Calu3 (cell line): Measurements from ENCODE around the gene ELF4. TPM values are rescaled to one million over a fixed set of nuclear protein-coding genes. Genes with fewer than 3 reads are reported as not detected.

Experiments used
- BruUV-seq: library from RNA; stranded (reverse); fragments of 400-500 nt; replicated peaks from 2 replicates; lab custom pipeline; 2021; lab: Mats Ljungman, UMichigan
- CTCF ChIA-PET: fragments of 300-600 bp; sonication (Branson Sonifier 250); formaldehyde crosslinking; loops from one replicate; lab custom pipeline; 2022; ENCODE audit warnings: antibody characterized with exemption; lab: Charles Lee
- DNase-seq: peaks from one replicate; pipeline ENCODE4 v3.0.0; 2022
- H3K27ac Mint-ChIP-seq: one replicate; pipeline ENCODE4 v1.8.0; 2022; ENCODE audit warnings: mixed read lengths; ENCODE audit not compliant: unreplicated experiment
- H3K27me3 Mint-ChIP-seq: one replicate; pipeline ENCODE4 v1.8.0; 2022; ENCODE audit warnings: mixed read lengths; ENCODE audit not compliant: unreplicated experiment
- H3K36me3 Mint-ChIP-seq: one replicate; pipeline ENCODE4 v1.8.0; 2022; ENCODE audit warnings: mild to moderate bottlenecking, moderate library complexity, mixed read lengths; ENCODE audit not compliant: insufficient read depth, unreplicated experiment
- H3K4me1 Mint-ChIP-seq: one replicate; pipeline ENCODE4 v1.8.0; 2022; ENCODE audit warnings: mild to moderate bottlenecking, low read depth, mixed read lengths; ENCODE audit not compliant: unreplicated experiment
- H3K4me3 Mint-ChIP-seq: one replicate; pipeline ENCODE4 v1.8.0; 2022; ENCODE audit warnings: mild to moderate bottlenecking, low read depth, moderate library complexity, mixed read lengths; ENCODE audit not compliant: unreplicated experiment
- H3K9me3 Mint-ChIP-seq: one replicate; pipeline ENCODE4 v1.8.0; 2022; ENCODE audit warnings: low read depth, mixed read lengths; ENCODE audit not compliant: unreplicated experiment
- intact Hi-C: fragments of 100-400 bp; cut with micrococcal nuclease; formaldehyde crosslinking; loops from one replicate; pipeline ENCODE4 v1.10.0; 2022; ENCODE audit not compliant: unreplicated experiment
- total RNA-seq: library from RNA; stranded (reverse); gene quantifications from 2 replicates; pipeline ENCODE4 v1.2.3, GENCODE V29; 2022
- TF ChIP-seq, protein P1 (sequence below): fragments of 200-600 bp; IDR thresholded peaks from one replicate; pipeline ENCODE4 v1.8.0; 2022; ENCODE audit warnings: antibody characterized with exemption; ENCODE audit not compliant: unreplicated experiment

The ELF4 gene
- total RNA-seq, 1 experiment from 2014 or later: 21.0 TPM

DNA sequence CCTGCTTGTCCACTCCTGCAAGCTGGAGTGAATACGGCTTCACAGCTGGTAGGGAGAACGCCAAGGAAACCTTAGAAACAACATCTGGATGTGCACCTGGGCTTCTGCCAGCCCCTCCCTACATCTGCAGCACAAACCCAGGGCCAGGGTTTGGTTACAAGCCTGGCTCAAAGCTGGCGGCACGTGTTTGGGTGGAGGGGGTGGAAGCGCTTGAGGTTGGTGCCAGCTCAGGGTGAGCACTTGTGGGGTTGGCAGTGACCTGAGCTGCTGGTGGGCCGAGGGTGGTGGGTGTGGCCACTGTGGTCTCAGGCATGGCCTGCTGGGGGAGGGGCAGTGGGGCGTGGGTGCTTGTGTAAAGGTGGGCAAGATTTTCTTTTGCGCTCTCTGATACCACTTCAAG, 15.6 kb downstream of the ELF4 start:
- no peak for DNase-seq
- TF ChIP-seq, protein P1, sequence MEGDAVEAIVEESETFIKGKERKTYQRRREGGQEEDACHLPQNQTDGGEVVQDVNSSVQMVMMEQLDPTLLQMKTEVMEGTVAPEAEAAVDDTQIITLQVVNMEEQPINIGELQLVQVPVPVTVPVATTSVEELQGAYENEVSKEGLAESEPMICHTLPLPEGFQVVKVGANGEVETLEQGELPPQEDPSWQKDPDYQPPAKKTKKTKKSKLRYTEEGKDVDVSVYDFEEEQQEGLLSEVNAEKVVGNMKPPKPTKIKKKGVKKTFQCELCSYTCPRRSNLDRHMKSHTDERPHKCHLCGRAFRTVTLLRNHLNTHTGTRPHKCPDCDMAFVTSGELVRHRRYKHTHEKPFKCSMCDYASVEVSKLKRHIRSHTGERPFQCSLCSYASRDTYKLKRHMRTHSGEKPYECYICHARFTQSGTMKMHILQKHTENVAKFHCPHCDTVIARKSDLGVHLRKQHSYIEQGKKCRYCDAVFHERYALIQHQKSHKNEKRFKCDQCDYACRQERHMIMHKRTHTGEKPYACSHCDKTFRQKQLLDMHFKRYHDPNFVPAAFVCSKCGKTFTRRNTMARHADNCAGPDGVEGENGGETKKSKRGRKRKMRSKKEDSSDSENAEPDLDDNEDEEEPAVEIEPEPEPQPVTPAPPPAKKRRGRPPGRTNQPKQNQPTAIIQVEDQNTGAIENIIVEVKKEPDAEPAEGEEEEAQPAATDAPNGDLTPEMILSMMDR: no peak
- H3K4me1 Mint-ChIP-seq: peaks cover 18% of the 10 kb centered on the region
- CTCF ChIA-PET: no interaction called here
- no peaks in the 10 kb centered on the region for H3K27me3 Mint-ChIP-seq
- intact Hi-C loops: no loop called here
- H3K36me3 Mint-ChIP-seq: peaks cover 16% of the 10 kb centered on the region
- no TSS peak for BruUV-seq
- H3K27ac Mint-ChIP-seq: no peak overlapping the region
- H3K9me3 Mint-ChIP-seq: no peaks in the 10 kb centered on the region
- H3K4me3 Mint-ChIP-seq: no peak overlapping the region

DNA sequence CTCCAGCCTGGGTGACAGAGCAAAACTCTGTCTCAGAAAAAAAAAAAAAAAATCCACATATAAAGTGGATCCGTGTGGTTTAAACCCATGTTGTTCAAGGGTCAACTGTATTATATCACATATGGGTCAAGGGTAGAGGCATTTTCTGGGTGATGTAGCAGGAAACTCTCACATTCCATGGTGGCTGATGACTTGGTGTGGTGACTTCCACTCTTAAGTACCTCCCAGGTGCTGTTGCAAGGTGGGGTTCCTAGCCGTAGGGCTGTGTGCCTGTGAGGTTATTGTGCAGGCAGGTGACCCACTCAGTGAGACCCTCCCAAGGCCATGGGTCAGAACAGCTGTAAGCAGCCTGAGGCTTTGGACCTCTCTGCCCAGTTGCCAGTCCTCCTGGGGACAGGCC, 17.0 kb downstream of the ELF4 start:
- Mint-ChIP-seq H3K27ac (no peak overlapping the region), H3K36me3 (peaks cover 15% of the 10 kb centered on the region), H3K27me3 (no peaks in the 10 kb centered on the region), H3K9me3 (no peaks in the 10 kb centered on the region), H3K4me3 (no peak overlapping the region), H3K4me1 (peaks cover 12% of the 10 kb centered on the region)
- intact Hi-C loops: no loop called here
- DNase-seq: no peak
- TF ChIP-seq, protein P1: no peak
- CTCF ChIA-PET: no interaction called here
- BruUV-seq: no TSS peak

DNA sequence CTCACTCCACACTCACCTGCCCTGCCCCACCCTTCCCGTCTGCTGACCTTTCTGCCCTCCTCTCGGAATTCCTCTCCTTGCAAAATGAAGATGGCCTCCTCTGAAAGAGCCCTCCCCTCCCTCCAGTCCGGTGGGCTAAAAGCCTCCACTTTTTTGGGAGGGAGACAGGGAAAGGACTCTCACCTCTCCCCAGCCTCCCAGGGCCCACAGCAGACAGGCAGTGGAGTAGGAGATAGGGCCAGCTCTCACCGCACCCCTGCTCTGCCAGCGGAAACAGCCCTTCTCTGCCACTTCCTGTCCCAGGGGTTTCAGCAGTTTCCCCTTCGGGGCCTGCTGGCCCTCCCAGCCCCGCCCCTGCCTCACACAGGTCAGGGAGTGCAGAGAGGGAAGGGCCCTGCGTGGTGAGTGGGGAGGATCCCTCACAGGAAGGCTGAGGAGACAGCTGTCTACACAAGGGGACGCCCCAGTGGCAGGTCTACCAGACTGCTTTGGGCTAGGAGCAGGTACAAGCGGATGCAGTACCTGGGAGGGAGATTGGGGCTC, 18.2 kb downstream of the ELF4 start:
- H3K4me1 Mint-ChIP-seq: peaks cover 7% of the 10 kb centered on the region
- TF ChIP-seq, protein P1: no peak
- H3K27ac Mint-ChIP-seq: no peak overlapping the region
- CTCF ChIA-PET: no interaction called here
- intact Hi-C loops: no loop called here
- no peaks in the 10 kb centered on the region for H3K27me3 Mint-ChIP-seq
- H3K9me3 Mint-ChIP-seq: no peaks in the 10 kb centered on the region
- no TSS peak for BruUV-seq
- H3K4me3 Mint-ChIP-seq: no peak overlapping the region
- no peak for DNase-seq
- peaks cover 10% of the 10 kb centered on the region for H3K36me3 Mint-ChIP-seq

DNA sequence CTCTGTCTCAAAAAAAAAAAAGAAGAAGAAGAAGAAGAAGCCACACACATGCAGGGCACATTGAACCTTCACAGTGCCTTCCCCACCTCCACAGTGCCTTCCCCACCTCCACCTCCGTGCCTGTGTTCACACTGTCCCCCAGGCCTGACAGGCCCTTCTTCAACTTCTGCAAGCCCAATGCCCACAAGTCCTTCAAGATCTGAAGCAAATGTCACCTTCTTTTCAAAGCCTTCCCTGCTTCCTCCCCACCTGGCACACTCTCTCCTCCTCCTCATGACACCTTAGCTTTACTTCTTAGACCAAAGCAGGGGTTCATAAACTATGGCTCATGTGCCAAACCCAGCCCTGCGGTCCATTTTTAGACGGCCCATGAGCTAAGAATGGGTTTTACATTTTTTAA, 19.9 kb downstream of the ELF4 start:
- Mint-ChIP-seq H3K27ac (no peak overlapping the region), H3K36me3 (peaks cover 10% of the 10 kb centered on the region), H3K27me3 (no peaks in the 10 kb centered on the region), H3K4me1 (peaks cover 7% of the 10 kb centered on the region), H3K4me3 (no peak overlapping the region), H3K9me3 (no peaks in the 10 kb centered on the region)
- no TSS peak for BruUV-seq
- no peak for DNase-seq
- intact Hi-C loops: no loop called here
- CTCF ChIA-PET: no interaction called here
- TF ChIP-seq, protein P1: no peak
